ENCODE measurements around the gene SLC5A5. TPM values are rescaled to one million over a fixed set of nuclear protein-coding genes. Genes with fewer than 3 reads are reported as not detected.

The SLC5A5 gene
- total RNA-seq, 1 experiment from 2014 or later = 6.3 TPM

DNA sequence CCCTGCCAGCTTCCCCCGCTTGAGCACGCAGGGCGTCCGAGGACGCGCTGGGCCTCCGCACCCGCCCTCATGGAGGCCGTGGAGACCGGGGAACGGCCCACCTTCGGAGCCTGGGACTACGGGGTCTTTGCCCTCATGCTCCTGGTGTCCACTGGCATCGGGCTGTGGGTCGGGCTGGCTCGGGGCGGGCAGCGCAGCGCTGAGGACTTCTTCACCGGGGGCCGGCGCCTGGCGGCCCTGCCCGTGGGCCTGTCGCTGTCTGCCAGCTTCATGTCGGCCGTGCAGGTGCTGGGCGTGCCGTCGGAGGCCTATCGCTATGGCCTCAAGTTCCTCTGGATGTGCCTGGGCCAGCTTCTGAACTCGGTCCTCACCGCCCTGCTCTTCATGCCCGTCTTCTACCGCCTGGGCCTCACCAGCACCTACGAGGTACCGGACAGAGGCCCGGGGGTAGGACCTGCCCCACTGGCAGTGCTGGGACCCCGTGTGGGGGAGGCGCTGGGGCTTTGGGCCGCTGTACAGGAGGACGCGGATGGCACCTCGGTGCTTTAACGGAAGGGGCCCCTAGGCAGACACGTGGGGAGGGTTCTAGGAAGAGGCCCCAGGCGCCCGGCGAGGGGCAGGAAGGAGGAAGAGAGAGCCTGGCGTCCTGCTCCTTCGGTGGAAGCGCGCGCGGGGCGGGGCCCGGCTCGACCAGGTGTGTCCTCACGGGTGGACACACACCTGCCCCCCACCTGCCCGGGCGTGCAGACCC lies 681 bp downstream of the SLC5A5 start:
- H3K27me3 ChIP-seq (ENCODE audit: control insufficient read depth, insufficient read depth, low read length) = no peaks in the 10 kb centered on the region
- H3K27ac ChIP-seq (ENCODE audit: low read length) = no peak overlapping the region
- H3K4me1 ChIP-seq (ENCODE audit: control insufficient read depth, insufficient read depth, low read length) = no peaks in the 10 kb centered on the region
- intact Hi-C loops (cut with micrococcal nuclease; ENCODE audit: unreplicated experiment) = no loop called here
- no peaks in the 10 kb centered on the region for H3K9me3 ChIP-seq (ENCODE audit: control insufficient read depth, insufficient read depth, low read depth, low read length)
- TF ChIP-seq, protein P1, sequence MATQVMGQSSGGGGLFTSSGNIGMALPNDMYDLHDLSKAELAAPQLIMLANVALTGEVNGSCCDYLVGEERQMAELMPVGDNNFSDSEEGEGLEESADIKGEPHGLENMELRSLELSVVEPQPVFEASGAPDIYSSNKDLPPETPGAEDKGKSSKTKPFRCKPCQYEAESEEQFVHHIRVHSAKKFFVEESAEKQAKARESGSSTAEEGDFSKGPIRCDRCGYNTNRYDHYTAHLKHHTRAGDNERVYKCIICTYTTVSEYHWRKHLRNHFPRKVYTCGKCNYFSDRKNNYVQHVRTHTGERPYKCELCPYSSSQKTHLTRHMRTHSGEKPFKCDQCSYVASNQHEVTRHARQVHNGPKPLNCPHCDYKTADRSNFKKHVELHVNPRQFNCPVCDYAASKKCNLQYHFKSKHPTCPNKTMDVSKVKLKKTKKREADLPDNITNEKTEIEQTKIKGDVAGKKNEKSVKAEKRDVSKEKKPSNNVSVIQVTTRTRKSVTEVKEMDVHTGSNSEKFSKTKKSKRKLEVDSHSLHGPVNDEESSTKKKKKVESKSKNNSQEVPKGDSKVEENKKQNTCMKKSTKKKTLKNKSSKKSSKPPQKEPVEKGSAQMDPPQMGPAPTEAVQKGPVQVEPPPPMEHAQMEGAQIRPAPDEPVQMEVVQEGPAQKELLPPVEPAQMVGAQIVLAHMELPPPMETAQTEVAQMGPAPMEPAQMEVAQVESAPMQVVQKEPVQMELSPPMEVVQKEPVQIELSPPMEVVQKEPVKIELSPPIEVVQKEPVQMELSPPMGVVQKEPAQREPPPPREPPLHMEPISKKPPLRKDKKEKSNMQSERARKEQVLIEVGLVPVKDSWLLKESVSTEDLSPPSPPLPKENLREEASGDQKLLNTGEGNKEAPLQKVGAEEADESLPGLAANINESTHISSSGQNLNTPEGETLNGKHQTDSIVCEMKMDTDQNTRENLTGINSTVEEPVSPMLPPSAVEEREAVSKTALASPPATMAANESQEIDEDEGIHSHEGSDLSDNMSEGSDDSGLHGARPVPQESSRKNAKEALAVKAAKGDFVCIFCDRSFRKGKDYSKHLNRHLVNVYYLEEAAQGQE (IDR thresholded peaks at IDR 0.05; ENCODE audit: insufficient read depth in 1 of 2, low read depth in 2 of 2, low read length in 1 of 2) = no peak
- TF ChIP-seq TCF7L2 (IDR thresholded peaks at IDR 0.05; ENCODE audit: low read depth, low read length) (no peak), POLR2AphosphoS5 (IDR thresholded peaks at IDR 0.05; ENCODE audit: low read depth, low read length) (no peak), SIN3A (IDR thresholded peaks at IDR 0.05; ENCODE audit: borderline replicate concordance, insufficient read depth, low read depth, low read length) (no peak)
- TF ChIP-seq, protein P2, sequence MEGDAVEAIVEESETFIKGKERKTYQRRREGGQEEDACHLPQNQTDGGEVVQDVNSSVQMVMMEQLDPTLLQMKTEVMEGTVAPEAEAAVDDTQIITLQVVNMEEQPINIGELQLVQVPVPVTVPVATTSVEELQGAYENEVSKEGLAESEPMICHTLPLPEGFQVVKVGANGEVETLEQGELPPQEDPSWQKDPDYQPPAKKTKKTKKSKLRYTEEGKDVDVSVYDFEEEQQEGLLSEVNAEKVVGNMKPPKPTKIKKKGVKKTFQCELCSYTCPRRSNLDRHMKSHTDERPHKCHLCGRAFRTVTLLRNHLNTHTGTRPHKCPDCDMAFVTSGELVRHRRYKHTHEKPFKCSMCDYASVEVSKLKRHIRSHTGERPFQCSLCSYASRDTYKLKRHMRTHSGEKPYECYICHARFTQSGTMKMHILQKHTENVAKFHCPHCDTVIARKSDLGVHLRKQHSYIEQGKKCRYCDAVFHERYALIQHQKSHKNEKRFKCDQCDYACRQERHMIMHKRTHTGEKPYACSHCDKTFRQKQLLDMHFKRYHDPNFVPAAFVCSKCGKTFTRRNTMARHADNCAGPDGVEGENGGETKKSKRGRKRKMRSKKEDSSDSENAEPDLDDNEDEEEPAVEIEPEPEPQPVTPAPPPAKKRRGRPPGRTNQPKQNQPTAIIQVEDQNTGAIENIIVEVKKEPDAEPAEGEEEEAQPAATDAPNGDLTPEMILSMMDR (IDR thresholded peaks at IDR 0.05) = no peak
- CTCF ChIA-PET = interaction anchor here (0.5 to 2.3 kb wide), 3 partner anchors 19 to 126 kb away, joined by 4 to 19 read pairs (median 12); partner anchors contain the start of gene CCDC124
- POLR2A ChIA-PET = no interaction called here
- DNase-seq (ENCODE audit: low read depth, low spot score) = no peak
- H3K4me3 ChIP-seq (ENCODE audit: low read depth in 2 of 2, low read length in 2 of 2) = 0 out of 4 replicates have a peak overlapping the region, but pooled peaks of 1 of the 2 experiments have one; percentile 1
- in situ Hi-C loops (cut with HindIII; ENCODE audit: low pct_unique_long_range_greater_than_20kb, low sequenced_read_pairs) = no loop called here
- BruUV-seq (replicated peaks) = no TSS peak
- no peaks in the 10 kb centered on the region for H3K36me3 ChIP-seq (ENCODE audit: control insufficient read depth, insufficient read depth, low read length)
- no peak for ATAC-seq

DNA sequence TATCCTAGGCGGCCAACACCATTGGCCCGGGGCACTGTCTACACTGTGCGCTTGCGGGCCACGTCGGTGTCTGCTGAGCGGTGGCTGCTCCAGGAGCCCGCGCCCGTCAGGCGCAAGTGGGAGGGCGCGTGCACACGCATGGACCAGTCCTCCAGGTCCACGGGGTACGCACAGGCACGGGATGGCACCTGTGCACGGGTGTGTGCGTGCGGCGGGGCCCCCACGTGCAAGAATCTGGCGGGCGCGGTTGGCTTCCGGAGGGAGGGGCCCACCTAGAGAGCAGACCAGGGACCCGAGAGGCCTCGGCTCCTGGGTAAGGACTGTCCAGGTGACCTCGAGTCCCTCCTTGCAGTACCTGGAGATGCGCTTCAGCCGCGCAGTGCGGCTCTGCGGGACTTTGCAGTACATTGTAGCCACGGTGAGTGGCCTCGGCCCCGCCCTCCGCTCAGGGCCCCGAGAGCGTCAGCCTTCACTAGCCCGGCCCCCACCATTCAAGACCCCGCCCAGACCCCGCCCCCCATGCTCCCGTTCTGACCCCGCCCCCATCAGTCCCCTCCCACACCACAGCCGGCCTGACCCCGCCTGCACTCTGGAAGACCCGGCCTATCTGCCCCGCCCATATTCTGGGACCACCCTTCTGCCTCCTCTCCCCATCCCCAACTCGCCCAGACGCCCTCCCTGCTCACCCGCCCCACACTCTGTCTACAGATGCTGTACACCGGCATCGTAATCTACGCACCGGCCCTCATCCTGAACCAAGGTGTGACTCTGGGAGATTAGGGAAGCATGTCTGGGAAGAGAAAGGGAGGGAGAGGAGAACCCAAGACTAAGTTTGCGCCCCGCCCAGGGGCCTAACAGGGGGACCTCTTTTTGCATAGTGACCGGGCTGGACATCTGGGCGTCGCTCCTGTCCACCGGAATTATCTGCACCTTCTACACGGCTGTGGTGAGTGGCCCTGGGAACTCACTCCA lies 2.3 kb downstream of the SLC5A5 start:
- CTCF ChIA-PET = no interaction called here
- in situ Hi-C loops (cut with HindIII; ENCODE audit: low pct_unique_long_range_greater_than_20kb, low sequenced_read_pairs) (no loop called here), intact Hi-C loops (cut with micrococcal nuclease; ENCODE audit: unreplicated experiment) (no loop called here)
- DNase-seq (ENCODE audit: low read depth, low spot score) = no peak
- Histone ChIP-seq H3K9me3 (ENCODE audit: control insufficient read depth, insufficient read depth, low read depth, low read length) (no peaks in the 10 kb centered on the region), H3K27me3 (ENCODE audit: control insufficient read depth, insufficient read depth, low read length) (no peaks in the 10 kb centered on the region), H3K4me1 (ENCODE audit: control insufficient read depth, insufficient read depth, low read length) (no peaks in the 10 kb centered on the region), H3K27ac (ENCODE audit: low read length) (no peak overlapping the region), H3K4me3 (ENCODE audit: low read depth in 2 of 2, low read length in 2 of 2) (peak overlapping the region; percentile 39 to 55), H3K36me3 (ENCODE audit: control insufficient read depth, insufficient read depth, low read length) (no peaks in the 10 kb centered on the region)
- peak; percentile 76 for ATAC-seq
- POLR2A ChIA-PET = no interaction called here
- BruUV-seq (replicated peaks) = no TSS peak
- TF ChIP-seq, protein P1 (IDR thresholded peaks at IDR 0.05; ENCODE audit: insufficient read depth in 1 of 2, low read depth in 2 of 2, low read length in 1 of 2) = no peak
- no peak for TF ChIP-seq TCF7L2 (IDR thresholded peaks at IDR 0.05; ENCODE audit: low read depth, low read length)
- TF ChIP-seq POLR2AphosphoS5 (IDR thresholded peaks at IDR 0.05; ENCODE audit: low read depth, low read length) = no peak
- no peak for TF ChIP-seq SIN3A (IDR thresholded peaks at IDR 0.05; ENCODE audit: borderline replicate concordance, insufficient read depth, low read depth, low read length)
- TF ChIP-seq, protein P2 (IDR thresholded peaks at IDR 0.05) = no peak
